Mesothelial cell of epicardium (in vitro differentiated cells): Measurements from ENCODE around the gene ADAT1. TPM values are rescaled to one million over a fixed set of nuclear protein-coding genes. Genes with fewer than 3 reads are reported as not detected.

Source experiments
- DNase-seq, 2 experiments: peaks; one replicate each; pipeline ENCODE4 v3.0.0; 2021; ENCODE audit warnings: low spot score in 2 of 2; ENCODE audit not compliant: unreplicated experiment in 2 of 2
- H3K27ac Mint-ChIP-seq: 2 replicates; pipeline ENCODE4 v1.8.0; 2021; ENCODE audit warnings: mixed read lengths
- H3K27me3 Mint-ChIP-seq: 2 replicates; pipeline ENCODE4 v1.8.0; 2021; ENCODE audit warnings: low read depth, mixed read lengths
- H3K36me3 Mint-ChIP-seq: 2 replicates; pipeline ENCODE4 v1.8.0; 2021; ENCODE audit warnings: mixed read lengths
- H3K4me1 Mint-ChIP-seq: 2 replicates; pipeline ENCODE4 v1.8.0; 2021; ENCODE audit warnings: mixed read lengths
- H3K4me3 Mint-ChIP-seq: 2 replicates; pipeline ENCODE4 v1.8.0; 2021; ENCODE audit warnings: mild to moderate bottlenecking, moderate library complexity, mixed read lengths
- H3K9me3 Mint-ChIP-seq: 2 replicates; pipeline ENCODE4 v1.8.0; 2021; ENCODE audit warnings: mixed read lengths
- CTCF ChIP-seq: fragments of 200-600 bp; sonication (generic); IDR thresholded peaks from one replicate; pipeline ENCODE4 v1.5.0; 2021; ENCODE audit warnings: antibody characterized with exemption; ENCODE audit not compliant: unreplicated experiment
- total RNA-seq: library from RNA; stranded (reverse); gene quantifications from 3 replicates; pipeline ENCODE4 v1.2.1, GENCODE V29; 2021

ADAT1 gene
- total RNA-seq, 1 donor from 2014 or later = 58.7 TPM

- Mint-ChIP-seq H3K4me1 (peaks cover 31% of the 10 kb centered on the region), H3K9me3 (no peaks in the 10 kb centered on the region), H3K4me3 (peak overlapping the region; percentile 96), H3K36me3 (no peaks in the 10 kb centered on the region), H3K27ac (peak overlapping the region; percentile 96), H3K27me3 (no peaks in the 10 kb centered on the region)
- TF ChIP-seq CTCF = no peak
- DNase-seq = peak; percentile 42 to 56
Measured at GRCh38 chr16:75555213-75555706, 67.8 kb downstream of the ADAT1 start.

GRCh38 chr16:75552951-75553350 is 70.1 kb downstream of the ADAT1 start:
- H3K4me1 Mint-ChIP-seq = peaks cover 13% of the 10 kb centered on the region
- no peaks in the 10 kb centered on the region for H3K36me3 Mint-ChIP-seq
- no peak overlapping the region for H3K27ac Mint-ChIP-seq
- DNase-seq = no peak
- TF ChIP-seq CTCF = no peak
- no peak overlapping the region for H3K4me3 Mint-ChIP-seq
- no peaks in the 10 kb centered on the region for H3K9me3 Mint-ChIP-seq
- no peaks in the 10 kb centered on the region for H3K27me3 Mint-ChIP-seq

- no peak overlapping the region for H3K4me3 Mint-ChIP-seq
- H3K27ac Mint-ChIP-seq = no peak overlapping the region
- H3K4me1 Mint-ChIP-seq = peaks cover 6% of the 10 kb centered on the region
- TF ChIP-seq CTCF = no peak
- DNase-seq = no peak
- no peaks in the 10 kb centered on the region for H3K36me3 Mint-ChIP-seq
- no peaks in the 10 kb centered on the region for H3K27me3 Mint-ChIP-seq
- H3K9me3 Mint-ChIP-seq = no peaks in the 10 kb centered on the region
Measured at GRCh38 chr16:75550211-75550662, 72.8 kb downstream of the ADAT1 start.

Other genes starting within 250 kb of the ADAT1 start
- gene CFDP1, start 189.8 kb downstream of the ADAT1 start, total RNA-seq = 86.7 to 89.1 TPM (median 87.0 TPM) in 3 replicates
- gene TMEM170A, start 158.6 kb downstream of the ADAT1 start, total RNA-seq = 37.1 to 40.2 TPM (median 38.4 TPM) in 3 replicates
- gene CHST6, start 127.8 kb downstream of the ADAT1 start, total RNA-seq = 1.9 to 2.4 TPM (median 2.1 TPM) in 3 replicates
- 0.40 to 0.50 TPM (median 0.49 TPM) in 3 replicates for gene CHST5, start 87.2 kb downstream of the ADAT1 start, total RNA-seq
- 9.2 to 13.0 TPM (median 10.8 TPM) in 3 replicates for gene TMEM231, start 67.0 kb downstream of the ADAT1 start, total RNA-seq
- 71.9 to 75.6 TPM (median 74.9 TPM) in 3 replicates for gene GABARAPL2, start 56.9 kb downstream of the ADAT1 start, total RNA-seq
- gene KARS1, start 24.4 kb upstream of the ADAT1 start, total RNA-seq = 110 to 117 TPM (median 114 TPM) in 3 replicates
- 47.3 to 51.0 TPM (median 49.1 TPM) in 3 replicates for gene TERF2IP, start 24.5 kb upstream of the ADAT1 start, total RNA-seq
- not detected in 3 replicates for gene CPHXL2, start 53.7 kb upstream of the ADAT1 start, total RNA-seq
- gene DUXB, start 78.2 kb upstream of the ADAT1 start, total RNA-seq = not detected in 3 replicates
- gene CPHXL, start 103.2 kb upstream of the ADAT1 start, total RNA-seq = not detected in 3 replicates